Testis (tissue), 3 donors: ENCODE measurements around the gene AGK. TPM values are rescaled to one million over a fixed set of nuclear protein-coding genes. Genes with fewer than 3 reads are reported as not detected.

Experiments
- DNase-seq: peaks from one replicate; pipeline ENCODE4 v3.0.0-alpha.2; 2019
- H3K27ac ChIP-seq, 2 donors: fragments of 200-600 bp; sonication (generic); one replicate each; pipeline ENCODE4 v1.5.1; 2019
- H3K27me3 ChIP-seq: fragments of 200-600 bp; sonication (generic); one replicate; pipeline ENCODE4 v1.5.1; 2019
- H3K36me3 ChIP-seq: fragments of 200-600 bp; sonication (generic); one replicate; pipeline ENCODE4 v1.5.1; 2017; ENCODE audit warnings: low read depth; ENCODE audit errors: missing control alignments
- H3K4me1 ChIP-seq: fragments of 200-600 bp; sonication (generic); one replicate; pipeline ENCODE4 v1.5.1; 2019
- H3K4me3 ChIP-seq, 2 donors: fragments of 200-600 bp; sonication (generic); one replicate each; pipeline ENCODE4 v1.5.1; 2017 to 2019
- H3K9me3 ChIP-seq: fragments of 200-600 bp; sonication (generic); one replicate; pipeline ENCODE4 v1.5.1; 2017
- CTCF ChIP-seq, 3 experiments: fragments of 450-650 bp in 2 of 3; fragments of 200-600 bp in 1 of 3; sonication (generic) in 1 of 3; IDR thresholded peaks; one replicate each; pipeline ENCODE4 v1.5.1; 2016 to 2019; ENCODE audit warnings: antibody characterized with exemption in 3 of 3, mild to moderate bottlenecking in 2 of 3, moderate library complexity in 1 of 3
- POLR2A ChIP-seq: fragments of 450-650 bp; IDR thresholded peaks from one replicate; pipeline ENCODE4 v1.6.1; 2017; ENCODE audit warnings: antibody characterized with exemption, mild to moderate bottlenecking, moderate library complexity
- WGBS, 2 donors: methylation state at CpG; one replicate each; pipeline ENCODE4 v1.1.5; 2018; 5-methylcytosine and 5-hydroxymethylcytosine counted together
- intact Hi-C: fragments of 100-400 bp; cut with DNase I; formaldehyde crosslinking; loops from one replicate; pipeline ENCODE4 v1.15.1; 2023; ENCODE audit warnings: low total_unique reads
- polyA plus RNA-seq: library from polyadenylated mRNA; stranded (reverse); fragments of 350-450 nt; fragmentation: Illumina TruSeq; extraction: RNeasy Lipid Tissue Mini Kit (QIAGEN cat#74804); gene quantifications from one replicate; pipeline ENCODE4 v1.2.3, GENCODE V29; 2014; ENCODE audit warnings: low read depth, low replicate concordance; ENCODE audit not compliant: insufficient read depth
- total RNA-seq, 2 donors: library from RNA; depleted of rRNA; stranded (reverse); fragments of >200 nt; gene quantifications; one replicate each; pipeline ENCODE4 v1.2.3, GENCODE V29; 2016

Gene AGK
- total and polyA plus RNA-seq, 3 donors from 2014 or later, result 14.9 to 32.4 (median 25.1) TPM

- H3K36me3 ChIP-seq, result no peaks in the 10 kb centered on the region
- WGBS, 2 donors, result 96% methylated on average over 1 of the region's 1 CpG
Observed at GRCh38 chr7:141567432-141567831, 16.2 kb downstream of the AGK start.

DNA sequence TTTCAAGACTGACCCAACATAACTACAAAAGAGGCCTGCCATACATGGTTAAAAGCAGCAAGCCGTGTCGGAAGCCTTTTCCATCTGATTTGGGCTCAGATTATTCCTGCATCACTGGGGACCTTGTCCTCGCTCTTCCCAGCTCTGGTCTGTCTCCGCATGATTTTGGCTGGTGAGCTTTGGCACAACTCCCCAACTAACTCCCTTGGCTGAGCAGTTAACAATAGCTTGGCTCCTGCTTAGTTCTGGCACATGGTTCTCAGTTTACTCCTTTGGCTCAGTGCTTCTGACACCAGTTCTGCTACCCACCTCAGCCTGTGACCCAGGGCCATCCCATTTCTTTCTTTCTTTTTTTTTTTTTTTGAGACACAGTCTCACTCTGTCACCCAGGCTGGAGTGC lies 17.0 kb downstream of the AGK start:
- TF ChIP-seq POLR2A (no peak), CTCF (IDR thresholded peaks at IDR 0.05) (no peak)
- WGBS, 2 donors, result 68 to 69% methylated on average over 4 of the region's 4 CpGs
- intact Hi-C loops, result no loop called here
- H3K4me1 ChIP-seq, result no peaks in the 10 kb centered on the region
- H3K27me3 ChIP-seq, result no peaks in the 10 kb centered on the region
- H3K36me3 ChIP-seq, result no peaks in the 10 kb centered on the region
- DNase-seq, result no peak
- no peaks in the 10 kb centered on the region for H3K9me3 ChIP-seq
- H3K4me3 ChIP-seq, result no peak overlapping the region
- H3K27ac ChIP-seq, result no peak overlapping the region

More at GRCh38 chr7:141567432-141567831, 16.2 kb downstream of the AGK start:
- no peak overlapping the region for H3K4me3 ChIP-seq
- no peak for DNase-seq
- no peaks in the 10 kb centered on the region for H3K9me3 ChIP-seq
- H3K27me3 ChIP-seq, result no peaks in the 10 kb centered on the region
- no peak overlapping the region for H3K27ac ChIP-seq
- TF ChIP-seq POLR2A (no peak), CTCF (IDR thresholded peaks at IDR 0.05) (no peak)
- intact Hi-C loops, result no loop called here
- H3K4me1 ChIP-seq, result peaks cover 2% of the 10 kb centered on the region

DNA sequence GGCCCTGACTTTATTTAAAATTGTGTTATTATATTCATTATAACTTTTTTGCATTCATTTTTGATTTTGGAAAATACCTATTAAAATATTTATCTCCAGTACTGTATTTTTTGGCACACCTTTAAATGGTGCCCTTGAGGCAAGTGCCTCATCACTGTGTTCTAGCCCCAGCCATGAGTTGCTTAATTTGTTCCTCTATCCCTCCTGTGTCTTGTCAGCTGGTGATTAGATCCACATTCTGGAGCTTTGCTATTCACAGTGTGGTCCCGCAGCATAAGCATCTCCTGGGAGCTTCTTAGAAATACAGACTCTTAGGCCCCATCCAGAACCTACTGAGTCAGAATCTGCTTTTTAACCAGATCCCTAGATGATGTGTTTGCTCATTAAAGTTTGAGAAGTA lies 19.8 kb downstream of the AGK start:
- TF ChIP-seq POLR2A (no peak), CTCF (IDR thresholded peaks at IDR 0.05) (no peak)
- no peak overlapping the region for H3K4me3 ChIP-seq

GRCh38 chr7:141572175-141572574 lies 21.0 kb downstream of the AGK start:
- H3K27me3 ChIP-seq, result no peaks in the 10 kb centered on the region
- no peak overlapping the region for H3K27ac ChIP-seq
- DNase-seq, result no peak
- no peak for TF ChIP-seq CTCF (IDR thresholded peaks at IDR 0.05)
- TF ChIP-seq POLR2A, result no peak
- intact Hi-C loops, result no loop called here
- no peak overlapping the region for H3K4me3 ChIP-seq
- no peaks in the 10 kb centered on the region for H3K9me3 ChIP-seq
- H3K4me1 ChIP-seq, result no peaks in the 10 kb centered on the region
- no peaks in the 10 kb centered on the region for H3K36me3 ChIP-seq

More for the DNA sequence above, 19.8 kb downstream of the AGK start:
- no peak overlapping the region for H3K27ac ChIP-seq
- no peaks in the 10 kb centered on the region for H3K4me1 ChIP-seq
- no peaks in the 10 kb centered on the region for H3K36me3 ChIP-seq
- intact Hi-C loops, result no loop called here
- H3K9me3 ChIP-seq, result no peaks in the 10 kb centered on the region
- no peak for DNase-seq
- H3K27me3 ChIP-seq, result no peaks in the 10 kb centered on the region
- 73 to 74% methylated on average over 1 of the region's 1 CpG for WGBS, 2 donors

GRCh38 chr7:141573511-141573910 lies 22.3 kb downstream of the AGK start:
- intact Hi-C loops, result no loop called here
- Histone ChIP-seq H3K9me3 (no peaks in the 10 kb centered on the region), H3K4me1 (no peaks in the 10 kb centered on the region), H3K36me3 (no peaks in the 10 kb centered on the region), H3K27me3 (no peaks in the 10 kb centered on the region), H3K27ac (no peak overlapping the region), H3K4me3 (no peak overlapping the region)
- no peak for DNase-seq
- 92 to 96% methylated on average over 6 of the region's 6 CpGs for WGBS, 2 donors
- TF ChIP-seq CTCF (IDR thresholded peaks at IDR 0.05), result no peak
- no peak for TF ChIP-seq POLR2A
